ENCODE data around the gene ABCD1.

The ABCD1 gene

DNA sequence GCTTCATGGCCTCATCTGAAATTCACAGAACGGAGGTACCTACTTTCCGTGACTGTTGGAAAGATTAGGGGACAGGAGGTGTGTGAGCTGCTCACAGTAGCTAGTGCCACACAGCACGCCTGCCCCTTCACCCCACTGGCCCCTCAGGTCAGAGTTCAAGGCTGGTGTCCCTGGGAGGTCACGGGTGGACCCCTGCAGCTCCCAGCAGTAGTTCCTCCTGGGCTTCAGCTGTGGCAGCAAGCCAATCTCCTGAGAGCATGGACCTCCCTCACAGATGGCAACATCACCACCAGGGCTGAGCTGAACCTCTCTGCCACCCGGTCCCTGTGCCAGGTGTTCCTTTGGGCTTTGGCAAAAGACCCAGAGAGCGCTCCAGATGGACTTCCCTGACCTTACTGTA is 67.7 kb downstream of the ABCD1 start:
- no peak for DNase-seq

GRCh38 chrX:153793291-153793690 is 68.6 kb downstream of the ABCD1 start:
- DNase-seq, result no peak
